NT2/D1 (cell line): ENCODE data around the gene SDK1.

Experiments used
- SUZ12 ChIP-seq: IDR thresholded peaks from 2 replicates; pipeline ENCODE4 v1.6.1; 2011; ENCODE audit not compliant: insufficient read length, insufficient read depth; ENCODE audit errors: extremely low read depth
- YY1 ChIP-seq: IDR thresholded peaks from 2 replicates; pipeline ENCODE4 v1.6.1; 2011; ENCODE audit not compliant: insufficient read length, insufficient read depth
- ZNF274 ChIP-seq: IDR thresholded peaks from 2 replicates; pipeline ENCODE4 v1.6.1; 2011; ENCODE audit warnings: mild to moderate bottlenecking, low read depth, low read length

- no peak for TF ChIP-seq YY1
- TF ChIP-seq ZNF274 = no peak
- no peak for TF ChIP-seq SUZ12
Observed at GRCh38 chr7:4017081-4017480, 716.0 kb downstream of the SDK1 start.
